ENCODE measurements around the gene TBCCD1. TPM values are rescaled to one million over a fixed set of nuclear protein-coding genes. Genes with fewer than 3 reads are reported as not detected.

Gene TBCCD1
- total RNA-seq, 2 experiments from 2014 or later, result 14.3 to 14.6 TPM

Other genes starting within 250 kb of the TBCCD1 start
- under 1 TPM in 1 of 2 experiments, not detected in 1; 0.04 TPM for gene DGKG, start 205.1 kb downstream of the TBCCD1 start, total RNA-seq
- 1 to 10 TPM; 4.5 to 5.7 TPM for gene CRYGS, start 23.0 kb downstream of the TBCCD1 start, total RNA-seq
- gene DNAJB11, start 3.4 kb upstream of the TBCCD1 start, total RNA-seq, result 10 to 100 TPM; 54.9 to 57.3 TPM
- gene AHSG, start 45.7 kb upstream of the TBCCD1 start, total RNA-seq, result not detected
- not detected for gene FETUB, start 73.1 kb upstream of the TBCCD1 start, total RNA-seq
- gene HRG, start 98.7 kb upstream of the TBCCD1 start, total RNA-seq, result not detected
- gene KNG1, start 150.0 kb upstream of the TBCCD1 start, total RNA-seq, result not detected
- 100 to 1,000 TPM; 351 to 383 TPM for gene EIF4A2, start 216.2 kb upstream of the TBCCD1 start, total RNA-seq
- 100 to 1,000 TPM in 1 of 2 experiments, 10 to 100 TPM in 1; 85.5 to 105 TPM for gene RFC4, start 239.1 kb upstream of the TBCCD1 start, total RNA-seq